Right atrium auricular region (tissue), 2 donors: ENCODE results near the gene CDH15. TPM values are rescaled to one million over a fixed set of nuclear protein-coding genes. Genes with fewer than 3 reads are reported as not detected.

ENCODE experiments used
- DNase-seq: peaks from one replicate; pipeline ENCODE4 v3.0.0-alpha.2; 2019; ENCODE audit warnings: low spot score
- H3K27ac ChIP-seq, 2 donors: fragments of 200-600 bp; sonication (generic); 1 replicate in 1 of 2; 2 replicates in 1 of 2; pipeline ENCODE4 v1.5.1; 2016 to 2019
- H3K27me3 ChIP-seq, 2 donors: fragments of 200-600 bp; sonication (generic); one replicate each; pipeline versions ENCODE4 v1.5.1 to v1.6.0; 2017 to 2019
- H3K36me3 ChIP-seq: fragments of 200-600 bp; sonication (generic); one replicate; pipeline ENCODE4 v1.5.1; 2016
- H3K4me1 ChIP-seq, 2 donors: fragments of 200-600 bp; sonication (generic); one replicate each; pipeline versions ENCODE4 v1.5.1 to v1.6.0; 2017 to 2019
- H3K4me3 ChIP-seq, 2 donors: fragments of 200-600 bp; sonication (generic); 1 replicate in 1 of 2; 2 replicates in 1 of 2; pipeline ENCODE4 v1.5.1; 2017 to 2019; ENCODE audit warnings: mild to moderate bottlenecking in 1 of 2, moderate library complexity in 1 of 2
- H3K9me3 ChIP-seq, 2 donors: fragments of 200-600 bp; sonication (generic); one replicate each; pipeline ENCODE4 v1.5.1; 2019
- CTCF ChIP-seq, 2 donors: fragments of 200-600 bp; sonication (generic); IDR thresholded peaks; one replicate each; pipeline ENCODE4 v1.5.1; 2019; ENCODE audit warnings: antibody characterized with exemption in 2 of 2
- total RNA-seq, 2 donors: library from RNA; depleted of rRNA; stranded (reverse); fragments of >200 nt; gene quantifications; one replicate each; pipeline ENCODE4 v1.1.0, GENCODE V29; 2016

The CDH15 gene
- not detected for total RNA-seq

GRCh38 chr16:89171216-89172170 lies at the start of gene CDH15:
CDH15 (plus strand) TSS chr16:89171748; CDS start chr16:89171832, 84 bp downstream.
- peaks cover 0 to 3% of the 10 kb centered on the region in 2 donors for H3K27me3 ChIP-seq
- H3K9me3 ChIP-seq: no peaks in the 10 kb centered on the region
- H3K4me1 ChIP-seq: peaks cover 0 to 28% of the 10 kb centered on the region in 2 donors
- H3K4me3 ChIP-seq: peak within 1 kb of the TSS; percentile 28 to 43
- H3K27ac ChIP-seq: no peak within 1 kb of the TSS
- H3K36me3 ChIP-seq: no peaks in the 10 kb centered on the region
- peak; percentile 84 for DNase-seq
- TF ChIP-seq CTCF (IDR thresholded peaks at IDR 0.05): no peak

GRCh38 chr16:89122322-89122851 lies 49.2 kb upstream of the CDH15 start:
- H3K9me3 ChIP-seq: peaks cover 0 to 10% of the 10 kb centered on the region in 2 donors
- no peaks in the 10 kb centered on the region for H3K27me3 ChIP-seq
- TF ChIP-seq CTCF (IDR thresholded peaks at IDR 0.05): no peak
- H3K27ac ChIP-seq: no peak overlapping the region
- no peaks in the 10 kb centered on the region for H3K4me1 ChIP-seq
- H3K4me3 ChIP-seq: no peak overlapping the region
- DNase-seq: no peak
- peaks cover 28% of the 10 kb centered on the region for H3K36me3 ChIP-seq

GRCh38 chr16:89123001-89123830 lies 48.3 kb upstream of the CDH15 start:
- no peak overlapping the region for H3K27ac ChIP-seq
- H3K4me3 ChIP-seq: no peak overlapping the region
- no peak for TF ChIP-seq CTCF (IDR thresholded peaks at IDR 0.05)
- no peaks in the 10 kb centered on the region for H3K4me1 ChIP-seq
- H3K27me3 ChIP-seq: no peaks in the 10 kb centered on the region
- H3K9me3 ChIP-seq: peaks cover 0 to 10% of the 10 kb centered on the region in 2 donors
- peaks cover 20% of the 10 kb centered on the region for H3K36me3 ChIP-seq
- DNase-seq: no peak

GRCh38 chr16:89123831-89124100 lies 47.8 kb upstream of the CDH15 start:
- peaks cover 17% of the 10 kb centered on the region for H3K36me3 ChIP-seq

GRCh38 chr16:89129378-89129777 lies 42.2 kb upstream of the CDH15 start:
- TF ChIP-seq CTCF (IDR thresholded peaks at IDR 0.05): no peak
- H3K4me1 ChIP-seq: no peaks in the 10 kb centered on the region
- H3K27me3 ChIP-seq: no peaks in the 10 kb centered on the region
- H3K4me3 ChIP-seq: no peak overlapping the region
- peaks cover 0 to 10% of the 10 kb centered on the region in 2 donors for H3K9me3 ChIP-seq
- H3K27ac ChIP-seq: no peak overlapping the region
- peaks cover 16% of the 10 kb centered on the region for H3K36me3 ChIP-seq
- no peak for DNase-seq

More at GRCh38 chr16:89123831-89124100, 47.8 kb upstream of the CDH15 start:
- H3K4me3 ChIP-seq: no peak overlapping the region
- no peak overlapping the region for H3K27ac ChIP-seq
- DNase-seq: no peak
- no peaks in the 10 kb centered on the region for H3K4me1 ChIP-seq
- no peaks in the 10 kb centered on the region for H3K27me3 ChIP-seq
- H3K9me3 ChIP-seq: peaks cover 0 to 10% of the 10 kb centered on the region in 2 donors
- TF ChIP-seq CTCF (IDR thresholded peaks at IDR 0.05): no peak
